NOMO-1 (cell line): ENCODE measurements around the gene DRC7.
A peak's percentile ranks its signal among the peaks of the same experiment; 100 is the strongest.
"Not testable (repeated sequence)": the region's sequence is repeated elsewhere in the genome, so short reads cannot be mapped to it uniquely, and the experiment has no call there.

Experiments used
- DNase-seq, 2 experiments: peaks; one replicate each; lab custom pipeline; 2025; ENCODE audit not compliant: unreplicated experiment in 2 of 2; lab: John Stamatoyannopoulos, UW

DRC7 gene

GRCh38 chr16:57708168-57708567, 13.6 kb downstream of the DRC7 start:
- no peak for DNase-seq

GRCh38 chr16:57709663-57710062, 15.1 kb downstream of the DRC7 start:
- no peak for DNase-seq

GRCh38 chr16:57711346-57711745, 16.7 kb downstream of the DRC7 start:
- DNase-seq: no peak

- DNase-seq: no peak
Observed at GRCh38 chr16:57711993-57712392, 17.4 kb downstream of the DRC7 start.

- not testable (repeated sequence) for DNase-seq
Observed at GRCh38 chr16:57712569-57712968, 18.0 kb downstream of the DRC7 start.

GRCh38 chr16:57713596-57713995, 19.0 kb downstream of the DRC7 start:
- DNase-seq: no peak

- DNase-seq: no peak
Observed at GRCh38 chr16:57714047-57714446, 19.4 kb downstream of the DRC7 start.

GRCh38 chr16:57720142-57720575, 25.6 kb downstream of the DRC7 start:
- peak; percentile 2 to 32 for DNase-seq

GRCh38 chr16:57721356-57722209, 27.0 kb downstream of the DRC7 start:
- no peak for DNase-seq

- no peak for DNase-seq
Observed at GRCh38 chr16:57722210-57722499, 27.5 kb downstream of the DRC7 start.

- no peak for DNase-seq
Observed at GRCh38 chr16:57722651-57723050, 28.0 kb downstream of the DRC7 start.

GRCh38 chr16:57723170-57723569, 28.6 kb downstream of the DRC7 start:
- DNase-seq: no peak

GRCh38 chr16:57724531-57724930, 29.9 kb downstream of the DRC7 start:
- DNase-seq: no peak

- DNase-seq: no peak
Observed at GRCh38 chr16:57725151-57725550, 30.5 kb downstream of the DRC7 start.

- DNase-seq: no peak
Observed at GRCh38 chr16:57725554-57725953, 30.9 kb downstream of the DRC7 start.

- no peak for DNase-seq
Observed at GRCh38 chr16:57725976-57726375, 31.4 kb downstream of the DRC7 start.

- no peak for DNase-seq
Observed at GRCh38 chr16:57726433-57726947, 31.9 kb downstream of the DRC7 start.

- DNase-seq: no peak
Observed at GRCh38 chr16:57727610-57728009, 33.0 kb downstream of the DRC7 start.

GRCh38 chr16:57728336-57729181, 34.0 kb downstream of the DRC7 start:
- DNase-seq: no peak

- DNase-seq: no peak
Observed at GRCh38 chr16:57729182-57729484, 34.5 kb downstream of the DRC7 start.

GRCh38 chr16:57729852-57730251, 35.2 kb downstream of the DRC7 start:
- DNase-seq: not testable (repeated sequence)
